HG03565 (cell line): Measurements from ENCODE around the gene ZMYM4.

Experiments
- ATAC-seq: cut with Tn5 transposase; IDR thresholded peaks from one replicate; pipeline ENCODE4 v1.9.1; 2021; ENCODE audit warnings: mild to moderate bottlenecking, moderate library complexity; ENCODE audit not compliant: unreplicated experiment

ZMYM4 gene

GRCh38 chr1:35398739-35399138, 130.2 kb downstream of the ZMYM4 start:
- no peak for ATAC-seq

- no peak for ATAC-seq
These were observed 132.5 kb downstream of the ZMYM4 start for GRCh38 chr1:35401049-35401448.

- no peak for ATAC-seq
These were observed 137.6 kb downstream of the ZMYM4 start for GRCh38 chr1:35406103-35406502.

- no peak for ATAC-seq
These were observed 139.2 kb downstream of the ZMYM4 start for GRCh38 chr1:35407743-35408142.

GRCh38 chr1:35408925-35409324, 140.4 kb downstream of the ZMYM4 start:
- ATAC-seq, result no peak

- no peak for ATAC-seq
These were observed 157.6 kb downstream of the ZMYM4 start for GRCh38 chr1:35426097-35426586.

- ATAC-seq, result no peak
These were observed 159.9 kb downstream of the ZMYM4 start for GRCh38 chr1:35428360-35428759.

GRCh38 chr1:35430762-35431161, 162.3 kb downstream of the ZMYM4 start:
- no peak for ATAC-seq

- ATAC-seq, result no peak
These were observed 162.7 kb downstream of the ZMYM4 start for GRCh38 chr1:35431173-35431599.

- no peak for ATAC-seq
These were observed 163.7 kb downstream of the ZMYM4 start for GRCh38 chr1:35432231-35432630.

GRCh38 chr1:35433714-35434113, 165.2 kb downstream of the ZMYM4 start:
- ATAC-seq, result no peak

- ATAC-seq, result no peak
These were observed 166.2 kb downstream of the ZMYM4 start for GRCh38 chr1:35434703-35435102.

- ATAC-seq, result no peak
These were observed 167.6 kb downstream of the ZMYM4 start for GRCh38 chr1:35436078-35436477.

- no peak for ATAC-seq
These were observed 168.7 kb downstream of the ZMYM4 start for GRCh38 chr1:35437200-35437599.

GRCh38 chr1:35439626-35440025, 171.1 kb downstream of the ZMYM4 start:
- no peak for ATAC-seq

GRCh38 chr1:35441926-35442579, 173.5 kb downstream of the ZMYM4 start:
- ATAC-seq, result no peak

- ATAC-seq, result no peak
These were observed 174.2 kb downstream of the ZMYM4 start for GRCh38 chr1:35442734-35443133.

- ATAC-seq, result no peak
These were observed 175.4 kb downstream of the ZMYM4 start for GRCh38 chr1:35443768-35444518.

GRCh38 chr1:35444519-35444774, 175.9 kb downstream of the ZMYM4 start:
- ATAC-seq, result no peak

- ATAC-seq, result no peak
These were observed 178.8 kb downstream of the ZMYM4 start for GRCh38 chr1:35447278-35447677.

GRCh38 chr1:35448344-35448801, 179.9 kb downstream of the ZMYM4 start:
- no peak for ATAC-seq

- ATAC-seq, result no peak
These were observed 181.0 kb downstream of the ZMYM4 start for GRCh38 chr1:35449334-35450008.
